H1 (cell line): ENCODE data around the gene NR2F2. TPM values are rescaled to one million over a fixed set of nuclear protein-coding genes. Genes with fewer than 3 reads are reported as not detected.

Source experiments
- CHD7 ChIP-seq: fragments of 300-600 bp; sonication (generic); IDR thresholded peaks from 2 replicates; pipeline ENCODE4 v1.7.1; 2012; ENCODE audit warnings: low read length, moderate library complexity, mild to moderate bottlenecking, inconsistent platforms; ENCODE audit not compliant: insufficient replicate concordance
- EP300 ChIP-seq, 2 experiments: IDR thresholded peaks; 1 replicate in 1 of 2; 2 replicates in 1 of 2; pipeline ENCODE4 v1.6.1; 2011 to 2012; ENCODE audit warnings: low read depth in 2 of 2, low read length in 2 of 2, mild to moderate bottlenecking in 2 of 2, borderline replicate concordance in 1 of 2, inconsistent platforms in 1 of 2, moderate library complexity in 1 of 2
- FOSL1 ChIP-seq: IDR thresholded peaks from 2 replicates; pipeline ENCODE4 v1.6.1; 2011; ENCODE audit warnings: mild to moderate bottlenecking, low read depth, low read length, moderate library complexity; ENCODE audit not compliant: insufficient read depth
- JUND ChIP-seq: IDR thresholded peaks from 2 replicates; pipeline ENCODE4 v1.6.1; 2011; ENCODE audit warnings: mild to moderate bottlenecking, improper control_type of control experiment, low read length
- polyA plus RNA-seq, 7 experiments: library from polyadenylated mRNA; depleted of rRNA in 3 of 7; stranded (reverse) in 5 of 7; unstranded in 2 of 7; fragments of >200 nt in 5 of 7; fragments of 200-250 nt in 2 of 7; gene quantifications; 1 replicate in 5 of 7; 2 replicates in 1 of 7; 4 replicates in 1 of 7; pipeline versions ENCODE4 v1.2.1 to v1.2.3, GENCODE V29; 2011 to 2013; ENCODE audit warnings: missing spikeins in 2 of 7, mixed read lengths in 2 of 7
- total RNA-seq: library from RNA; stranded (reverse); fragmentation: NEBNext Ultra II Directional; extraction: Animal tissue kit (Norgen Biotek cat#: 25700); gene quantifications from 2 replicates; pipeline ENCODE4 v1.2.1, GENCODE V29; 2021

The NR2F2 gene
- total and polyA plus RNA-seq, 2 of the 8 experiments (the other 6 are each of a cell fraction or from before 2014, with no cell fraction given), result 0.03 TPM; not detected in 1

DNA sequence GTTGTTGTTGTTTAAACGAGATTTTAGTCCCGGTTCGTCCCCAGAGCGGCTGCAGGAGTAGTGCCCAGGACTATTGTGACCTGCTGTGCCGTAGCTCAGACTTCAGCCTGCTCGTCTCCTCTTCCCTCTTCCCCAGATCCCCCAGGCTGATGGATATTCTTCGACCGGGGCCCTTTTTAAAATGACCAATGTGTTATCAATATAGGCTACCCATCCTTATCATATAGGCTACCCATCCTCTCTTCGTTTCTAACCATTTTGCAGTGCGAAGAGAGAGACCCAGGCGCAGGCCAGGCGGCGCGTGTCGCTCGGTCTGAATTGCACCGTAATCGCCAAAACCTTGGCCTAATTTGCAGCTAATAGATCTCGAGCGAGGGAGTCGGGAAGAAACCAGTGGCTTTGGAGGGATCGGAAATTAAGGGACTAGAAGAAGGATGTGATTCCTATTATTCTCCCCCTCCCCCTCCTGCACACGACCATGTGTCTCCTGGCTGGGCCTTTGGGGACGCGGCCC lies 23.0 kb downstream of the NR2F2 start (continued):
- no peak for TF ChIP-seq CHD7
- TF ChIP-seq JUND, result no peak
- TF ChIP-seq EP300 (IDR thresholded peaks at IDR 0.05; ENCODE audit: borderline replicate concordance in 1 of 2, low read depth in 2 of 2, low read length in 2 of 2), result no peak
- TF ChIP-seq FOSL1, result no peak
